Osteocyte (in vitro differentiated cells): ENCODE measurements around the gene HMCN2. TPM values are rescaled to one million over a fixed set of nuclear protein-coding genes. Genes with fewer than 3 reads are reported as not detected.

Source experiments
- DNase-seq: peaks from one replicate; pipeline ENCODE4 v3.0.0; 2021; ENCODE audit warnings: mixed read lengths; ENCODE audit not compliant: unreplicated experiment; ENCODE audit errors: extremely low spot score
- H3K27ac Mint-ChIP-seq: one replicate; pipeline ENCODE4 v1.8.0; 2021; ENCODE audit warnings: mild to moderate bottlenecking, mixed read lengths; ENCODE audit not compliant: unreplicated experiment
- H3K27me3 Mint-ChIP-seq: one replicate; pipeline ENCODE4 v1.8.0; 2021; ENCODE audit warnings: mixed read lengths; ENCODE audit not compliant: unreplicated experiment
- H3K36me3 Mint-ChIP-seq: one replicate; pipeline ENCODE4 v1.8.0; 2021; ENCODE audit warnings: mixed read lengths; ENCODE audit not compliant: unreplicated experiment
- H3K4me1 Mint-ChIP-seq: one replicate; pipeline ENCODE4 v1.8.0; 2021; ENCODE audit warnings: mixed read lengths; ENCODE audit not compliant: unreplicated experiment
- H3K4me3 Mint-ChIP-seq: one replicate; pipeline ENCODE4 v1.8.0; 2021; ENCODE audit warnings: mild to moderate bottlenecking, moderate library complexity, mixed read lengths; ENCODE audit not compliant: unreplicated experiment
- H3K9me3 Mint-ChIP-seq: one replicate; pipeline ENCODE4 v1.8.0; 2021; ENCODE audit warnings: mixed read lengths; ENCODE audit not compliant: unreplicated experiment
- total RNA-seq: library from RNA; stranded (reverse); gene quantifications from 2 replicates; pipeline ENCODE4 v1.2.1, GENCODE V29; 2021
- TF ChIP-seq, protein P1 (sequence below): fragments of 200-600 bp; sonication (generic); IDR thresholded peaks from 2 replicates; pipeline ENCODE4 v1.5.0; 2021; ENCODE audit warnings: antibody characterized with exemption, mild to moderate bottlenecking, moderate library complexity

HMCN2 gene
- total RNA-seq, 1 donor from 2014 or later, result 0.05 TPM

- Mint-ChIP-seq H3K9me3 (no peaks in the 10 kb centered on the region), H3K27me3 (peaks cover 31% of the 10 kb centered on the region), H3K4me1 (no peaks in the 10 kb centered on the region), H3K36me3 (no peaks in the 10 kb centered on the region), H3K27ac (no peak overlapping the region), H3K4me3 (no peak overlapping the region)
- no peak for DNase-seq
- TF ChIP-seq, protein P1, sequence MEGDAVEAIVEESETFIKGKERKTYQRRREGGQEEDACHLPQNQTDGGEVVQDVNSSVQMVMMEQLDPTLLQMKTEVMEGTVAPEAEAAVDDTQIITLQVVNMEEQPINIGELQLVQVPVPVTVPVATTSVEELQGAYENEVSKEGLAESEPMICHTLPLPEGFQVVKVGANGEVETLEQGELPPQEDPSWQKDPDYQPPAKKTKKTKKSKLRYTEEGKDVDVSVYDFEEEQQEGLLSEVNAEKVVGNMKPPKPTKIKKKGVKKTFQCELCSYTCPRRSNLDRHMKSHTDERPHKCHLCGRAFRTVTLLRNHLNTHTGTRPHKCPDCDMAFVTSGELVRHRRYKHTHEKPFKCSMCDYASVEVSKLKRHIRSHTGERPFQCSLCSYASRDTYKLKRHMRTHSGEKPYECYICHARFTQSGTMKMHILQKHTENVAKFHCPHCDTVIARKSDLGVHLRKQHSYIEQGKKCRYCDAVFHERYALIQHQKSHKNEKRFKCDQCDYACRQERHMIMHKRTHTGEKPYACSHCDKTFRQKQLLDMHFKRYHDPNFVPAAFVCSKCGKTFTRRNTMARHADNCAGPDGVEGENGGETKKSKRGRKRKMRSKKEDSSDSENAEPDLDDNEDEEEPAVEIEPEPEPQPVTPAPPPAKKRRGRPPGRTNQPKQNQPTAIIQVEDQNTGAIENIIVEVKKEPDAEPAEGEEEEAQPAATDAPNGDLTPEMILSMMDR, result no peak
Observed at GRCh38 chr9:130387905-130388304, 122.3 kb downstream of the HMCN2 start.

GRCh38 chr9:130390390-130390789 lies 124.8 kb downstream of the HMCN2 start:
- Mint-ChIP-seq H3K27me3 (peaks cover 25% of the 10 kb centered on the region), H3K36me3 (no peaks in the 10 kb centered on the region), H3K9me3 (no peaks in the 10 kb centered on the region), H3K4me3 (no peak overlapping the region), H3K27ac (no peak overlapping the region), H3K4me1 (peaks cover 7% of the 10 kb centered on the region)
- DNase-seq, result no peak
- TF ChIP-seq, protein P1, result no peak

DNA sequence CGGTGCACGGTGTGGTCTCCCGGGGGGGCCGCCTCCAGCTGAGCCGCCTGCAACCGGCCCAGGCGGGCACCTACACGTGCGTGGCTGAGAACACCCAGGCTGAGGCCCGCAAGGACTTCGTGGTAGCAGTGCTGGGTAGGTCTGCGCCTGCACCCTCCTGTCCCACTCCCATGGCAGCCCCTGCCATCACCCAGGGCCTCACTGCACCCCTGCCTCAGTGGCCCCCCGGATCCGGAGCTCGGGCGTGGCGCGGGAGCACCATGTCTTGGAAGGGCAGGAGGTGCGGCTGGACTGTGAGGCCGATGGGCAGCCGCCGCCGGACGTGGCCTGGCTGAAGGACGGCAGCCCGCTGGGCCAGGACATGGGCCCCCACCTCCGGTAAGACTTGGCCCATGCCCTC lies 125.4 kb downstream of the HMCN2 start:
- Mint-ChIP-seq H3K4me1 (peaks cover 7% of the 10 kb centered on the region), H3K9me3 (no peaks in the 10 kb centered on the region), H3K27ac (no peak overlapping the region), H3K4me3 (no peak overlapping the region), H3K36me3 (no peaks in the 10 kb centered on the region), H3K27me3 (peaks cover 24% of the 10 kb centered on the region)
- DNase-seq, result no peak
- TF ChIP-seq, protein P1, result no peak

GRCh38 chr9:130391866-130392265 lies 126.3 kb downstream of the HMCN2 start:
- H3K27me3 Mint-ChIP-seq, result peaks cover 17% of the 10 kb centered on the region
- H3K36me3 Mint-ChIP-seq, result no peaks in the 10 kb centered on the region
- H3K9me3 Mint-ChIP-seq, result no peaks in the 10 kb centered on the region
- H3K4me3 Mint-ChIP-seq, result no peak overlapping the region
- peaks cover 7% of the 10 kb centered on the region for H3K4me1 Mint-ChIP-seq
- no peak for DNase-seq
- H3K27ac Mint-ChIP-seq, result no peak overlapping the region
- TF ChIP-seq, protein P1, result no peak

DNA sequence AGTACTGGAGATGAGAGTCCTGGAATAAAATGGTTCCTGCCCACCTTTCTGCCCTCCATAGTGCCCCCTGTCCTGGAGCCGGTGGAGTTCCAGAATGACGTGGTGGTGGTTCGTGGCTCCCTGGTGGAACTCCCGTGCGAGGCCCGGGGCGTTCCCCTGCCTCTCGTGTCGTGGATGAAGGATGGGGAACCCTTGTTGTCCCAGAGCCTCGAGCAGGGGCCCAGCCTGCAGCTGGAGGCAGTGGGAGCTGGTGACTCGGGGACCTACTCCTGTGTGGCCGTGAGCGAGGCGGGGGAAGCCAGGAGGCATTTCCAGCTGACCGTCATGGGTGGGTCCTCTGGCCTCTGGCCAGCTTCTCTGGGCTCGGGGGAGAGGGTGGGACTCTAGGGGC lies 128.1 kb downstream of the HMCN2 start:
- H3K4me1 Mint-ChIP-seq, result peaks cover 7% of the 10 kb centered on the region
- no peaks in the 10 kb centered on the region for H3K9me3 Mint-ChIP-seq
- H3K27me3 Mint-ChIP-seq, result peaks cover 7% of the 10 kb centered on the region
- H3K4me3 Mint-ChIP-seq, result no peak overlapping the region
- H3K36me3 Mint-ChIP-seq, result no peaks in the 10 kb centered on the region
- TF ChIP-seq, protein P1, result no peak
- DNase-seq, result no peak
- no peak overlapping the region for H3K27ac Mint-ChIP-seq
